ENCODE measurements around the gene MARCHF6.

Gene MARCHF6

GRCh38 chr5:10330511-10331230 lies 22.8 kb upstream of the MARCHF6 start:
- TF ChIP-seq BHLHE40 (IDR thresholded peaks at IDR 0.05; ENCODE audit: borderline replicate concordance), result no peak
- no peak for TF ChIP-seq L3MBTL2 (conservative IDR thresholded peaks at IDR 0.05)
- no peak for TF ChIP-seq TARDBP (IDR thresholded peaks at IDR 0.05)
- no peak for TF ChIP-seq FOXA1 (IDR thresholded peaks at IDR 0.05)
- TF ChIP-seq FOXK2 (IDR thresholded peaks at IDR 0.05), result no peak
- TF ChIP-seq CTBP1 (IDR thresholded peaks at IDR 0.05; ENCODE audit: borderline replicate concordance), result no peak
- no peak for TF ChIP-seq NFRKB (IDR thresholded peaks at IDR 0.05)
- no peak for TF ChIP-seq LEF1 (IDR thresholded peaks at IDR 0.05; ENCODE audit: borderline replicate concordance)
- no peak for TF ChIP-seq ELF4 (IDR thresholded peaks at IDR 0.05)
- TF ChIP-seq HDGF (IDR thresholded peaks at IDR 0.05; ENCODE audit: borderline replicate concordance), result no peak
- TF ChIP-seq ARNT (IDR thresholded peaks at IDR 0.05), result no peak
- ChIA-PET POLR2A (interaction anchor here (0.6 to 4.0 kb wide), 2 partner anchors 13 to 22 kb away, joined by 3 to 34 read pairs; partner anchors contain the start of gene MARCHF6), CTCF (no interaction called here)
- no peak for DNase-seq (ENCODE audit: extremely low spot score)

GRCh38 chr5:10331341-10331796 lies 22.1 kb upstream of the MARCHF6 start:
- ChIA-PET CTCF (no interaction called here), POLR2A (interaction anchor here (0.6 to 4.0 kb wide), 2 partner anchors 12 to 22 kb away, joined by 3 to 34 read pairs; partner anchors contain the start of gene MARCHF6)
- DNase-seq (ENCODE audit: extremely low spot score), result no peak
- TF ChIP-seq BHLHE40 (IDR thresholded peaks at IDR 0.05; ENCODE audit: borderline replicate concordance), result no peak
- no peak for TF ChIP-seq L3MBTL2 (conservative IDR thresholded peaks at IDR 0.05)
- TF ChIP-seq FOXK2 (IDR thresholded peaks at IDR 0.05), result no peak
- TF ChIP-seq SUZ12 (IDR thresholded peaks at IDR 0.05), result no peak
- no peak for TF ChIP-seq SP1 (IDR thresholded peaks at IDR 0.05)
- TF ChIP-seq PKNOX1 (IDR thresholded peaks at IDR 0.05), result no peak
- no peak for TF ChIP-seq FOXA1 (IDR thresholded peaks at IDR 0.05)
- no peak for TF ChIP-seq CTBP1 (IDR thresholded peaks at IDR 0.05; ENCODE audit: borderline replicate concordance)
- no peak for TF ChIP-seq FOXM1 (IDR thresholded peaks at IDR 0.05; ENCODE audit: borderline replicate concordance)
- no peak for TF ChIP-seq TARDBP (IDR thresholded peaks at IDR 0.05)
- no peak for TF ChIP-seq NFRKB (IDR thresholded peaks at IDR 0.05)
- TF ChIP-seq LEF1 (IDR thresholded peaks at IDR 0.05; ENCODE audit: borderline replicate concordance), result no peak
- no peak for TF ChIP-seq ARNT (IDR thresholded peaks at IDR 0.05)
- no peak for TF ChIP-seq ZNF384 (IDR thresholded peaks at IDR 0.05)

- ChIA-PET CTCF (no interaction called here), POLR2A (no interaction called here)
- no peak for TF ChIP-seq CTBP1 (IDR thresholded peaks at IDR 0.05; ENCODE audit: borderline replicate concordance)
- TF ChIP-seq ARNT (IDR thresholded peaks at IDR 0.05), result no peak
- TF ChIP-seq TARDBP (IDR thresholded peaks at IDR 0.05), result no peak
- no peak for TF ChIP-seq SUZ12 (IDR thresholded peaks at IDR 0.05)
- TF ChIP-seq LEF1 (IDR thresholded peaks at IDR 0.05; ENCODE audit: borderline replicate concordance), result no peak
- no peak for TF ChIP-seq FOXA1 (IDR thresholded peaks at IDR 0.05)
- TF ChIP-seq NFRKB (IDR thresholded peaks at IDR 0.05), result no peak
- DNase-seq (ENCODE audit: extremely low spot score), result no peak
These were observed 21.2 kb upstream of the MARCHF6 start for GRCh38 chr5:10332301-10332700.

- TF ChIP-seq SP1 (IDR thresholded peaks at IDR 0.05) (no peak), HDGF (IDR thresholded peaks at IDR 0.05; ENCODE audit: borderline replicate concordance) (no peak), ARNT (IDR thresholded peaks at IDR 0.05) (no peak), CTBP1 (IDR thresholded peaks at IDR 0.05; ENCODE audit: borderline replicate concordance) (no peak), LEF1 (IDR thresholded peaks at IDR 0.05; ENCODE audit: borderline replicate concordance) (no peak), PKNOX1 (IDR thresholded peaks at IDR 0.05) (no peak), BHLHE40 (IDR thresholded peaks at IDR 0.05; ENCODE audit: borderline replicate concordance) (no peak), FOXA1 (IDR thresholded peaks at IDR 0.05) (no peak), ELF4 (IDR thresholded peaks at IDR 0.05) (no peak), FOXK2 (IDR thresholded peaks at IDR 0.05) (no peak), L3MBTL2 (conservative IDR thresholded peaks at IDR 0.05) (no peak), ZNF384 (IDR thresholded peaks at IDR 0.05) (no peak)
- DNase-seq (ENCODE audit: extremely low spot score), result no peak
- ChIA-PET CTCF (no interaction called here), POLR2A (no interaction called here)
These were observed 20.1 kb upstream of the MARCHF6 start for GRCh38 chr5:10333154-10334006.

GRCh38 chr5:10334831-10335230 lies 18.7 kb upstream of the MARCHF6 start:
- TF ChIP-seq CTBP1 (IDR thresholded peaks at IDR 0.05; ENCODE audit: borderline replicate concordance) (no peak), BHLHE40 (IDR thresholded peaks at IDR 0.05; ENCODE audit: borderline replicate concordance) (no peak), L3MBTL2 (conservative IDR thresholded peaks at IDR 0.05) (no peak), ZNF384 (IDR thresholded peaks at IDR 0.05) (no peak), SP1 (IDR thresholded peaks at IDR 0.05) (no peak), HDGF (IDR thresholded peaks at IDR 0.05; ENCODE audit: borderline replicate concordance) (no peak), LEF1 (IDR thresholded peaks at IDR 0.05; ENCODE audit: borderline replicate concordance) (no peak), FOXM1 (IDR thresholded peaks at IDR 0.05; ENCODE audit: borderline replicate concordance) (no peak), TARDBP (IDR thresholded peaks at IDR 0.05) (no peak), ARNT (IDR thresholded peaks at IDR 0.05) (no peak)
- POLR2A ChIA-PET, result no interaction called here
- CTCF ChIA-PET, result no interaction called here
- no peak for DNase-seq (ENCODE audit: extremely low spot score)
